K562 (cell line): Measurements from ENCODE around the gene EZH2. TPM values are rescaled to one million over a fixed set of nuclear protein-coding genes. Genes with fewer than 3 reads are reported as not detected.
A peak's percentile ranks its signal among the peaks of the same experiment; 100 is the strongest.

Experiments
- ATF2 ChIP-seq: sonication (generic); formaldehyde crosslinking; IDR thresholded peaks from 2 replicates; pipeline ENCODE4 v1.8.1; 2022; ENCODE audit warnings: missing genetic modification reagents
- BMI1 ChIP-seq: fragments of 150-350 bp; IDR thresholded peaks from 2 replicates; pipeline ENCODE4 v1.6.1; 2014; ENCODE audit warnings: low read length
- CBX1 ChIP-seq: sonication (generic); IDR thresholded peaks from 2 replicates; pipeline ENCODE4 v1.6.1; 2016; ENCODE audit warnings: antibody characterized with exemption, low read depth, mild to moderate bottlenecking
- ELK1 ChIP-seq: sonication (generic); formaldehyde crosslinking; IDR thresholded peaks from 2 replicates; pipeline ENCODE4 v1.8.1; 2022; ENCODE audit warnings: missing genetic modification reagents
- FOXJ2 ChIP-seq: fragments of 200-800 bp; sonication (Bioruptor generic); IDR thresholded peaks from 2 replicates; pipeline ENCODE4 v1.6.1; 2016; ENCODE audit warnings: missing genetic modification characterization, missing compliant biosample characterization
- HDAC3 ChIP-seq: fragments of 450-650 bp; IDR thresholded peaks from 2 replicates; pipeline ENCODE4 v1.6.1; 2018; ENCODE audit warnings: borderline replicate concordance, mild to moderate bottlenecking, moderate library complexity; ENCODE audit not compliant: partially characterized antibody
- HNRNPUL1 ChIP-seq: fragments of 200-400 bp; formaldehyde crosslinking; IDR thresholded peaks from 2 replicates; pipeline ENCODE4 v1.6.1; 2017; ENCODE audit warnings: low read length
- MEIS2 ChIP-seq: fragments of 450-650 bp; IDR thresholded peaks from 2 replicates; pipeline ENCODE4 v1.6.1; 2014; ENCODE audit warnings: mild to moderate bottlenecking; ENCODE audit not compliant: partially characterized antibody
- NR4A1 ChIP-seq, 2 experiments: fragments of 250-450 bp in 1 of 2; fragments of 450-650 bp in 1 of 2; sonication (Bioruptor Pico) in 1 of 2; IDR thresholded peaks; 2 replicates each; pipeline versions ENCODE4 v1.4.0 to v1.6.1; 2016 to 2020; ENCODE audit warnings: mild to moderate bottlenecking in 2 of 2, missing compliant biosample characterization in 1 of 2, missing genetic modification characterization in 1 of 2, moderate library complexity in 1 of 2
- POLR2H ChIP-seq: IDR thresholded peaks from 2 replicates; pipeline ENCODE4 v1.6.1; 2016; ENCODE audit warnings: missing genetic modification characterization, low read depth, mild to moderate bottlenecking, control low read depth, missing compliant biosample characterization, moderate library complexity
- SMAD1 ChIP-seq: fragments of 150-350 bp; IDR thresholded peaks from 2 replicates; pipeline ENCODE4 v1.6.1; 2014; ENCODE audit warnings: low read length, low read depth; ENCODE audit not compliant: partially characterized antibody
- SNRNP70 ChIP-seq: fragments of 200-400 bp; formaldehyde crosslinking; optimal IDR thresholded peaks from 2 replicates; pipeline ENCODE3; 2017; ENCODE audit warnings: low read depth, low read length
- TAF1 ChIP-seq: IDR thresholded peaks from 2 replicates; pipeline ENCODE4 v1.6.1; 2011; ENCODE audit warnings: mild to moderate bottlenecking, low read length, moderate library complexity; ENCODE audit not compliant: insufficient read depth, control insufficient read depth, severe bottlenecking; ENCODE audit errors: extremely low read depth
- TCF7 ChIP-seq: sonication (generic); IDR thresholded peaks from 2 replicates; pipeline ENCODE4 v1.6.1; 2016; ENCODE audit warnings: antibody characterized with exemption, borderline replicate concordance
- ZBED1 ChIP-seq: IDR thresholded peaks from 2 replicates; pipeline ENCODE4 v1.6.1; 2014
- ZFP30 ChIP-seq: fragments of 250-450 bp; sonication (Bioruptor Pico); IDR thresholded peaks from 2 replicates; pipeline ENCODE4 v1.8.0; 2022; ENCODE audit warnings: moderate library complexity, mild to moderate bottlenecking, inconsistent platforms, borderline replicate concordance
- ZNF140 ChIP-seq: fragments of 250-450 bp; sonication (Bioruptor Pico); IDR thresholded peaks from 2 replicates; pipeline ENCODE4 v1.8.0; 2021; ENCODE audit warnings: moderate library complexity, mild to moderate bottlenecking, inconsistent platforms
- ZNF146 ChIP-seq: IDR thresholded peaks from one replicate; pipeline ENCODE4 v1.6.1; 2018; ENCODE audit warnings: missing compliant biosample characterization; ENCODE audit not compliant: unreplicated experiment
- ZNF23 ChIP-seq: fragments of 250-450 bp; sonication (Bioruptor Pico); IDR thresholded peaks from 2 replicates; pipeline ENCODE4 v1.4.0; 2020; ENCODE audit warnings: mild to moderate bottlenecking
- ZNF316 ChIP-seq: fragments of 450-650 bp; IDR thresholded peaks from 2 replicates; pipeline ENCODE4 v1.6.1; 2016
- ZNF644 ChIP-seq: fragments of 200-800 bp; sonication (Bioruptor generic); IDR thresholded peaks from 2 replicates; pipeline ENCODE4 v1.6.1; 2016; ENCODE audit warnings: low read depth, missing genetic modification characterization, missing compliant biosample characterization
- ZNF77 ChIP-seq: fragments of 250-450 bp; sonication (Bioruptor Pico); IDR thresholded peaks from 2 replicates; pipeline ENCODE4 v1.5.0; 2020
- polyA plus RNA-seq, 8 experiments: library from polyadenylated mRNA; depleted of rRNA in 4 of 8; stranded (reverse) in 5 of 8; unstranded in 3 of 8; fragments of >200 nt; fragmentation: Nextera tagmentation in 2 of 8; fragmentation: Illumina TruSeq in 1 of 8; extraction: Ambion mirVana in 2 of 8; extraction: Trizol in 1 of 8; gene quantifications; 2 replicates each; pipeline versions ENCODE4 v1.2.1 to v1.2.3, GENCODE V29; 2011 to 2014; ENCODE audit warnings: inconsistent platforms in 1 of 8, missing spikeins in 1 of 8
- total RNA-seq, 7 experiments: library from RNA; depleted of rRNA in 6 of 7; stranded (reverse); fragments of >200 nt in 6 of 7; fragmentation: Illumina TruSeq in 2 of 7; extraction: Trizol in 2 of 7; gene quantifications; 2 replicates each; pipeline versions ENCODE4 v1.2.1 to v1.2.3, GENCODE V29; 2011 to 2021; ENCODE audit warnings: low replicate concordance in 1 of 7
- TF ChIP-seq, protein P1 (sequence below): fragments of 450-650 bp; IDR thresholded peaks from 2 replicates; pipeline ENCODE4 v1.6.1; 2018; ENCODE audit not compliant: partially characterized antibody
- TF ChIP-seq, protein P2 (sequence below): sonication (generic); formaldehyde crosslinking; IDR thresholded peaks from 2 replicates; pipeline ENCODE4 v1.8.0; 2022; ENCODE audit warnings: mild to moderate bottlenecking, low read depth, missing genetic modification reagents

Gene EZH2
- total and polyA plus RNA-seq, 9 of the 15 experiments (the other 6 are each of a cell fraction or from before 2014, with no cell fraction given): 48.7 to 175 (median 98.6) TPM

DNA sequence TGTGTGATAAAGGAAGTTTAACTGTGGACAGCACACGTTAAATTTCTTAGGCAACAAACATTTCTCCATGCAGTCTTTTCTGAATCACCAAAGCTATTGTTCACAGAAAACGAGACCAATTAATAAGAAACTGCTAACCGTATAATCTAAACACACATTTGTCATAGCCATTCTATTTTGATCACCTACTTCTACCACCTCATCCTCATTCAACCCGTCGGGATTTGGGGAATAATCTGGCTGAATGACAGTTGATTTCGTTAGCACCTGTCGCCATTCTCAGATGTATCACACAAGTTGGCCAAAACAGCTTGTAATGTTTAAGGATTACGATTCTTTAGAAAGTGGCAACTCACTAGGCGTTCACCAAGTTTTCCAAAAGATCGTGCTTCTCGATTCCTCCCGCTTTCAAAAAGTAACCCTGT lies 1.2 kb downstream of the EZH2 start (continued):
- 0 out of 2 replicates have a peak, but pooled peaks have one; percentile 43 for TF ChIP-seq HNRNPUL1
- TF ChIP-seq BMI1: no peak
- no peak for TF ChIP-seq ELK1
- peak; percentile 77; the same call in 1 of the 2 replicates for TF ChIP-seq POLR2H (tag)
- TF ChIP-seq NR4A1 (CRISPR knock-in tag; IDR thresholded peaks at IDR 0.05): no peak
- TF ChIP-seq NR4A1 (tag; IDR thresholded peaks at IDR 0.05): no peak
- TF ChIP-seq, protein P1, sequence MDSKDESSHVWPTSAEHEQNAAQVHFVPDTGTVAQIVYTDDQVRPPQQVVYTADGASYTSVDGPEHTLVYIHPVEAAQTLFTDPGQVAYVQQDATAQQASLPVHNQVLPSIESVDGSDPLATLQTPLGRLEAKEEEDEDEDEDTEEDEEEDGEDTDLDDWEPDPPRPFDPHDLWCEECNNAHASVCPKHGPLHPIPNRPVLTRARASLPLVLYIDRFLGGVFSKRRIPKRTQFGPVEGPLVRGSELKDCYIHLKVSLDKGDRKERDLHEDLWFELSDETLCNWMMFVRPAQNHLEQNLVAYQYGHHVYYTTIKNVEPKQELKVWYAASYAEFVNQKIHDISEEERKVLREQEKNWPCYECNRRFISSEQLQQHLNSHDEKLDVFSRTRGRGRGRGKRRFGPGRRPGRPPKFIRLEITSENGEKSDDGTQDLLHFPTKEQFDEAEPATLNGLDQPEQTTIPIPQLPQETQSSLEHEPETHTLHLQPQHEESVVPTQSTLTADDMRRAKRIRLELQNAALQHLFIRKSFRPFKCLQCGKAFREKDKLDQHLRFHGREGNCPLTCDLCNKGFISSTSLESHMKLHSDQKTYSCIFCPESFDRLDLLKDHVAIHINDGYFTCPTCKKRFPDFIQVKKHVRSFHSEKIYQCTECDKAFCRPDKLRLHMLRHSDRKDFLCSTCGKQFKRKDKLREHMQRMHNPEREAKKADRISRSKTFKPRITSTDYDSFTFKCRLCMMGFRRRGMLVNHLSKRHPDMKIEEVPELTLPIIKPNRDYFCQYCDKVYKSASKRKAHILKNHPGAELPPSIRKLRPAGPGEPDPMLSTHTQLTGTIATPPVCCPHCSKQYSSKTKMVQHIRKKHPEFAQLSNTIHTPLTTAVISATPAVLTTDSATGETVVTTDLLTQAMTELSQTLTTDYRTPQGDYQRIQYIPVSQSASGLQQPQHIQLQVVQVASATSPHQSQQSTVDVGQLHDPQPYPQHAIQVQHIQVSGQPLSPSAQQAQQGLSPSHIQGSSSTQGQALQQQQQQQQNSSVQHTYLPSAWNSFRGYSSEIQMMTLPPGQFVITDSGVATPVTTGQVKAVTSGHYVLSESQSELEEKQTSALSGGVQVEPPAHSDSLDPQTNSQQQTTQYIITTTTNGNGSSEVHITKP: no peak
- no peak for TF ChIP-seq ZNF23 (CRISPR knock-in tag)
- TF ChIP-seq, protein P2, sequence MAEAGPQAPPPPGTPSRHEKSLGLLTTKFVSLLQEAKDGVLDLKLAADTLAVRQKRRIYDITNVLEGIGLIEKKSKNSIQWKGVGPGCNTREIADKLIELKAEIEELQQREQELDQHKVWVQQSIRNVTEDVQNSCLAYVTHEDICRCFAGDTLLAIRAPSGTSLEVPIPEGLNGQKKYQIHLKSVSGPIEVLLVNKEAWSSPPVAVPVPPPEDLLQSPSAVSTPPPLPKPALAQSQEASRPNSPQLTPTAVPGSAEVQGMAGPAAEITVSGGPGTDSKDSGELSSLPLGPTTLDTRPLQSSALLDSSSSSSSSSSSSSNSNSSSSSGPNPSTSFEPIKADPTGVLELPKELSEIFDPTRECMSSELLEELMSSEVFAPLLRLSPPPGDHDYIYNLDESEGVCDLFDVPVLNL: no peak
- TF ChIP-seq ZNF146: no peak
- no peak for TF ChIP-seq ATF2
- TF ChIP-seq CBX1: no peak
- TF ChIP-seq TCF7: no peak
- no peak for TF ChIP-seq MEIS2
- no peak for TF ChIP-seq ZBED1
- TF ChIP-seq ZFP30: no peak
- TF ChIP-seq ZNF77: no peak
- no peak for TF ChIP-seq SNRNP70
- TF ChIP-seq FOXJ2 (tag): no peak
- no peak for TF ChIP-seq SMAD1
- no peak for TF ChIP-seq ZNF140 (CRISPR knock-in tag)
- no peak for TF ChIP-seq TAF1
- no peak for TF ChIP-seq HDAC3
- no peak for TF ChIP-seq ZNF316
- no peak for TF ChIP-seq ZNF644
